AG04450 (cell line): Measurements from ENCODE around the gene N4BP2L2. TPM values are rescaled to one million over a fixed set of nuclear protein-coding genes. Genes with fewer than 3 reads are reported as not detected.

Experiments used
- CTCF ChIA-PET: fragments of 300-600, 350-600 bp; formaldehyde crosslinking; extraction: SDS; loops from one replicate; lab custom pipeline; 2022; ENCODE audit warnings: antibody characterized with exemption, inconsistent platforms; lab: Charles Lee
- POLR2A ChIA-PET: fragments of 350-600 bp; formaldehyde crosslinking; extraction: SDS; loops from one replicate; lab custom pipeline; 2021; ENCODE audit warnings: antibody characterized with exemption, inconsistent platforms; lab: Yijun Ruan, JAX
- DNase-seq: peaks from one replicate; pipeline ENCODE4 v3.0.0-alpha.2; 2011; ENCODE audit warnings: low read depth, low spot score
- H3K27ac ChIP-seq: one replicate; pipeline ENCODE4 v1.5.1; 2012; ENCODE audit warnings: low read depth, low read length, control low read depth
- H3K27me3 ChIP-seq: one replicate; pipeline ENCODE4 v1.6.0; 2012; ENCODE audit warnings: low read length; ENCODE audit not compliant: control insufficient read depth, insufficient read depth
- H3K4me3 ChIP-seq: 2 replicates; pipeline ENCODE4 v1.5.1; 2011; ENCODE audit warnings: mild to moderate bottlenecking, low read depth, low read length, control low read depth
- H3K9me3 ChIP-seq: 2 replicates; pipeline ENCODE4 v1.5.1; 2012; ENCODE audit warnings: low read length; ENCODE audit not compliant: control insufficient read depth, insufficient read depth
- polyA plus RNA-seq: library from polyadenylated mRNA; depleted of rRNA; stranded (reverse); fragments of >200 nt; gene quantifications from 2 replicates; pipeline ENCODE4 v1.2.3, GENCODE V29; 2011
- TF ChIP-seq, protein P1 (sequence below): IDR thresholded peaks from 2 replicates; pipeline ENCODE4 v1.5.1; 2011; ENCODE audit warnings: low read depth, low read length, control low read depth, inconsistent platforms

N4BP2L2 gene
- polyA plus RNA-seq, 1 experiment, result 74.5 TPM

- TF ChIP-seq, protein P1, sequence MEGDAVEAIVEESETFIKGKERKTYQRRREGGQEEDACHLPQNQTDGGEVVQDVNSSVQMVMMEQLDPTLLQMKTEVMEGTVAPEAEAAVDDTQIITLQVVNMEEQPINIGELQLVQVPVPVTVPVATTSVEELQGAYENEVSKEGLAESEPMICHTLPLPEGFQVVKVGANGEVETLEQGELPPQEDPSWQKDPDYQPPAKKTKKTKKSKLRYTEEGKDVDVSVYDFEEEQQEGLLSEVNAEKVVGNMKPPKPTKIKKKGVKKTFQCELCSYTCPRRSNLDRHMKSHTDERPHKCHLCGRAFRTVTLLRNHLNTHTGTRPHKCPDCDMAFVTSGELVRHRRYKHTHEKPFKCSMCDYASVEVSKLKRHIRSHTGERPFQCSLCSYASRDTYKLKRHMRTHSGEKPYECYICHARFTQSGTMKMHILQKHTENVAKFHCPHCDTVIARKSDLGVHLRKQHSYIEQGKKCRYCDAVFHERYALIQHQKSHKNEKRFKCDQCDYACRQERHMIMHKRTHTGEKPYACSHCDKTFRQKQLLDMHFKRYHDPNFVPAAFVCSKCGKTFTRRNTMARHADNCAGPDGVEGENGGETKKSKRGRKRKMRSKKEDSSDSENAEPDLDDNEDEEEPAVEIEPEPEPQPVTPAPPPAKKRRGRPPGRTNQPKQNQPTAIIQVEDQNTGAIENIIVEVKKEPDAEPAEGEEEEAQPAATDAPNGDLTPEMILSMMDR, result no peak
- DNase-seq, result no peak
- POLR2A ChIA-PET, result no interaction called here
- Histone ChIP-seq H3K9me3 (no peaks in the 10 kb centered on the region), H3K27ac (no peak overlapping the region), H3K27me3 (no peaks in the 10 kb centered on the region), H3K4me3 (no peak overlapping the region)
- CTCF ChIA-PET, result no interaction called here
Observed at GRCh38 chr13:32511482-32511881, 27.1 kb downstream of the N4BP2L2 start.

DNA sequence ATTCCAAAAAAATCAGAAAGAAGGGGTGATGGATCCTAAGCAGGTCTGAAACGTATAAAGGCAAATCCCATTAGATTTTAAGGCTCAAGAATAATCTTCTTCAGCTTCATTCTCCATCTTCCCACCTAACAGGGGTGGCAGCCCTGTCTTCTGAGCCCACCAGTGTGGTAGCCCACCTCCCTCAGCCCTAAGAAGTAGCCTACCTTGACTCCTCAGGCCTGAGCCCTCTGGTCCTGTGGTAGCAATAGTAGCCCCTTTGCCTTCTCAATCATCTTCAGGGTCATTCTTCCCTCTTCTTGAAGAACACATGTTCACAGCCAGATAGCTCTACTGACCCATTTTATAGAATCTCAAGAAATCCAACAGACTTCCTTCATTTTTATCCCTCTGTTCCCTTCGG lies 33.7 kb downstream of the N4BP2L2 start:
- Histone ChIP-seq H3K4me3 (no peak overlapping the region), H3K27ac (no peak overlapping the region), H3K9me3 (no peaks in the 10 kb centered on the region), H3K27me3 (no peaks in the 10 kb centered on the region)
- ChIA-PET CTCF (no interaction called here), POLR2A (no interaction called here)
- TF ChIP-seq, protein P1, result no peak
- no peak for DNase-seq

DNA sequence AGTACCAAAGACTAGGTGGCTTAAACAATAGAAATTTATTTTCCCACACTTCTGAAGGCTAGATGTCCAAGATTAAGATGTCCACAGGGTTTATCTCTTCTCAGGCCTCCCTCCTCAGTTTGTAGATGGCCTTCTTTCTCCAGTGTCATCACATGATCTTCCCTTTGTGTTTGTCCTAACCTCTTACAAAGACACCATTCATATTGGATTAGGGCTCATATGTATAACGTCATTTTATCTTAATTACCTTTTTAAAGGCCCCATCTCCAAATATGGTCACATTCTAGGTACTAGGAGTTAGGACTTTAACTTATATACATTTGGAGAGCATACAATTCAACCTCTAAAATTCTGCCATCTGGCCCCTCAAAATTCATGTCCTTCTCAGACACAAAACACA lies 34.3 kb downstream of the N4BP2L2 start:
- no peak overlapping the region for H3K4me3 ChIP-seq
- ChIA-PET CTCF (no interaction called here), POLR2A (no interaction called here)
- H3K27ac ChIP-seq, result no peak overlapping the region
- H3K27me3 ChIP-seq, result no peaks in the 10 kb centered on the region
- DNase-seq, result no peak
- H3K9me3 ChIP-seq, result no peaks in the 10 kb centered on the region
- TF ChIP-seq, protein P1, result no peak

DNA sequence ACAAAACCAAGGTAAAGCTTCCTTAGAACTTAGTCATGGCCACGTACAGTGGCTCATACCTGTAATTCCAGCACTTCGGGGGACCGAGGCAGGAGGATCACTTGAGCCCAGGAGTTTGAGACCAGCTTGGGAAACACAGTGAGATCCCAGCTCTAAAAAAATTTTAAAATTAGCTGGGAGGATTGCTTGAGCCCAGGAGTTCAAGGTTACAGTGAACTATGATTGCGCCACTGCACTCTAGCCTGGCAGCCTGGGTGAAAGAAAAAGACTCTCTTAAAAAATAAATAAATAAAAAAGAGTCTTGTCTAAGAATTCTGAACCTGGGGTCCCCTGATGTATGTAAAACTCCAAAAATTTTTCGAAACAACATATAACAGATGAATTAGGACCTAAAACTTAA lies 34.9 kb downstream of the N4BP2L2 start:
- Histone ChIP-seq H3K4me3 (no peak overlapping the region), H3K27me3 (no peaks in the 10 kb centered on the region), H3K27ac (no peak overlapping the region), H3K9me3 (no peaks in the 10 kb centered on the region)
- no peak for DNase-seq
- POLR2A ChIA-PET, result interaction anchor here (0.7 kb wide), 1 partner anchor 78 kb away, joined by 11 read pairs; no protein-coding TSS in a partner anchor
- CTCF ChIA-PET, result no interaction called here
- TF ChIP-seq, protein P1, result no peak

DNA sequence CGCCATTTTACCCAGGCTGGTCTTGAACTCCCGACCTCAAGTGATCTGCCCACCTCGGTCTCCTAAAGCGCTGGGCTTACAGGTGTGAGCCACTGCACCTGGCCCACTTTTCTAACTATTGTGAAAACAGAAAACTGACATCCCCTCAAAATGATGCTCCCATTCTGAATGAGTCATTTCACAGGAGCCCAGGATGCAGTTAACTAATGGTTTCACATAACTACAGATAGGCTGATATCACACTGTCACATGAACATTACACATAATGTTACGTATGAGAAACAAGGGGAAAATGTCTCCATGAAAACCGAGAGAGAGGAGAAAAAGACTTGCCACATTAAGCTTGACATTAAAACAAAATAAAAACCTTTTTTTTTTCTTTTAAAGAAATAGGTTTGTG lies 37.5 kb downstream of the N4BP2L2 start:
- POLR2A ChIA-PET, result no interaction called here
- TF ChIP-seq, protein P1, result no peak
- DNase-seq, result no peak
- H3K9me3 ChIP-seq, result no peaks in the 10 kb centered on the region
- no peaks in the 10 kb centered on the region for H3K27me3 ChIP-seq
- CTCF ChIA-PET, result no interaction called here
- no peak overlapping the region for H3K27ac ChIP-seq
- no peak overlapping the region for H3K4me3 ChIP-seq
